Activated CD4-positive, alpha-beta T cell treated with anti-CD3 and anti-CD28 coated beads, Interleukin-2, amount 50 U/mL, for 16 hours (primary cell): Measurements from ENCODE around the gene ZFP37.
"Not testable (repeated sequence)": the region's sequence is repeated elsewhere in the genome, so short reads cannot be mapped to it uniquely, and the experiment has no call there.

Source experiments
- DNase-seq: peaks from one replicate; pipeline ENCODE4 v3.0.0-alpha.2; 2020

Gene ZFP37

GRCh38 chr9:113056191-113057106, at the start of gene ZFP37:
TSS of gene ZFP37 (minus strand) at chr9:113056724. CDS start at chr9:113056688, 36 bp downstream.
- peak; percentile 90 for DNase-seq

GRCh38 chr9:113105345-113105744, 48.8 kb upstream of the ZFP37 start:
- not testable (repeated sequence) for DNase-seq

GRCh38 chr9:113095561-113095960, 39.0 kb upstream of the ZFP37 start:
- DNase-seq: no peak

- DNase-seq: not testable (repeated sequence)
Measured at GRCh38 chr9:113089924-113090323, 33.4 kb upstream of the ZFP37 start.

GRCh38 chr9:113089143-113089505, 32.6 kb upstream of the ZFP37 start:
- DNase-seq: not testable (repeated sequence)

GRCh38 chr9:113088456-113089142, 32.1 kb upstream of the ZFP37 start:
- not testable (repeated sequence) for DNase-seq

GRCh38 chr9:113062932-113063310, 6.4 kb upstream of the ZFP37 start:
- DNase-seq: not testable (repeated sequence)

- DNase-seq: not testable (repeated sequence)
Measured at GRCh38 chr9:113062256-113062931, 5.9 kb upstream of the ZFP37 start.

GRCh38 chr9:113061072-113061850, 4.7 kb upstream of the ZFP37 start:
- not testable (repeated sequence) for DNase-seq

GRCh38 chr9:113059581-113060284, 3.2 kb upstream of the ZFP37 start:
- not testable (repeated sequence) for DNase-seq

GRCh38 chr9:113057193-113057592, 669 bp upstream of the ZFP37 start:
- no peak for DNase-seq

GRCh38 chr9:113042884-113043657, 13.5 kb downstream of the ZFP37 start:
- no peak for DNase-seq

GRCh38 chr9:113026200-113026599, 30.3 kb downstream of the ZFP37 start:
- DNase-seq: no peak

GRCh38 chr9:113018247-113018646, 38.3 kb downstream of the ZFP37 start:
- DNase-seq: no peak

GRCh38 chr9:113012492-113012891, 44.0 kb downstream of the ZFP37 start:
- no peak for DNase-seq

GRCh38 chr9:113011911-113012381, 44.6 kb downstream of the ZFP37 start, which contains the start of gene ZNF883:
TSS of gene ZNF883 (minus strand) at chr9:113012192.
- peak; percentile 9 for DNase-seq

- no peak for DNase-seq
Measured at GRCh38 chr9:113005777-113006176, 50.7 kb downstream of the ZFP37 start.

GRCh38 chr9:112997236-112997941, 59.1 kb downstream of the ZFP37 start:
- DNase-seq: no peak
